Measurements from ENCODE around the gene XXYLT1.

DNA sequence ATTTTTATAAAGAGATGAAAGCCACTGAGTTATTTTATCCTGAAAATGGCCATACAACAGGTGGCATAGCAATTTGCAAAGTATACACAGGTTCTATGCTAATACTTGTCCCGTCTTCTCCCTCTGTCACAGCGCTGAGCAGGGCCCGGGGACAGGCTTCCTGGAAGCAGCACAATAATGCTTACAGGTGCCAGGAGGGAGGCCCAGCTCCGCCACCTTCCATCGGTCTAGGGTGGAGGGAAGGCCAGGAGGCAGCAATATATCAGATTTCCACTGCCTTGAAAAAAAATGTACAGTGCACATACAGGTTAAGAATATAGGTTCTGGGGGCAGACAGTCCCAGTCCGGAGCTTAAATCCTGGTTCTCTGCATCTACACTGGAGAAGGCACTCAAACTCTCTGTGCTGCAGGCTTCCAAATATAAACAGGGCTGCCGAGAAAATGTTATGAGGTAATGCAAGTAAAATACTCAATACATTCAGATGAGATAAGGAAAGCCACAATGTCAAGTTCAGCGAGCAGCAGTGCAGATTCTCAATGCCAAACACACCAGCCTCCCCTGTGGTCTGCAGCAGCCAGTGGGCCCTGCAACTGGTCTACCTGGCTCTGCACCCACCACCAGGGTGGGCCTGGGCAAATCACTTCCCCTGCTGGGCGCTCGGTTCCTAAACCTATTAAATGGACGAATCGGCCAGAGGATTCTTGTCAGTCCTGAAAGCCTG, 189.6 kb downstream of the XXYLT1 start:
- no peak for TF ChIP-seq EZH2 (IDR thresholded peaks at IDR 0.05; ENCODE audit: borderline replicate concordance, low read length)
- TF ChIP-seq, protein P1, sequence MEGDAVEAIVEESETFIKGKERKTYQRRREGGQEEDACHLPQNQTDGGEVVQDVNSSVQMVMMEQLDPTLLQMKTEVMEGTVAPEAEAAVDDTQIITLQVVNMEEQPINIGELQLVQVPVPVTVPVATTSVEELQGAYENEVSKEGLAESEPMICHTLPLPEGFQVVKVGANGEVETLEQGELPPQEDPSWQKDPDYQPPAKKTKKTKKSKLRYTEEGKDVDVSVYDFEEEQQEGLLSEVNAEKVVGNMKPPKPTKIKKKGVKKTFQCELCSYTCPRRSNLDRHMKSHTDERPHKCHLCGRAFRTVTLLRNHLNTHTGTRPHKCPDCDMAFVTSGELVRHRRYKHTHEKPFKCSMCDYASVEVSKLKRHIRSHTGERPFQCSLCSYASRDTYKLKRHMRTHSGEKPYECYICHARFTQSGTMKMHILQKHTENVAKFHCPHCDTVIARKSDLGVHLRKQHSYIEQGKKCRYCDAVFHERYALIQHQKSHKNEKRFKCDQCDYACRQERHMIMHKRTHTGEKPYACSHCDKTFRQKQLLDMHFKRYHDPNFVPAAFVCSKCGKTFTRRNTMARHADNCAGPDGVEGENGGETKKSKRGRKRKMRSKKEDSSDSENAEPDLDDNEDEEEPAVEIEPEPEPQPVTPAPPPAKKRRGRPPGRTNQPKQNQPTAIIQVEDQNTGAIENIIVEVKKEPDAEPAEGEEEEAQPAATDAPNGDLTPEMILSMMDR (IDR thresholded peaks at IDR 0.05; ENCODE audit: low read length): no peak
